GM21360 (cell line): ENCODE data around the gene OR6C76.
"Not testable (repeated sequence)": the region's sequence is repeated elsewhere in the genome, so short reads cannot be mapped to it uniquely, and the experiment has no call there.

Experiments used
- ATAC-seq: cut with Tn5 transposase; IDR thresholded peaks from one replicate; pipeline ENCODE4 v1.9.1; 2021; ENCODE audit warnings: mild to moderate bottlenecking, moderate library complexity; ENCODE audit not compliant: unreplicated experiment

Gene OR6C76

GRCh38 chr12:55425954-55426353, at the start of gene OR6C76:
TSS of gene OR6C76 (plus strand) at chr12:55426254. CDS start at chr12:55426254, 0 bp downstream.
- ATAC-seq, result no peak

GRCh38 chr12:55385891-55386290, 40.2 kb upstream of the OR6C76 start:
- ATAC-seq, result no peak

GRCh38 chr12:55392032-55392795, 33.8 kb upstream of the OR6C76 start:
- ATAC-seq, result no peak

GRCh38 chr12:55396326-55396725, 29.7 kb upstream of the OR6C76 start:
- no peak for ATAC-seq

- no peak for ATAC-seq
Measured at GRCh38 chr12:55400229-55400628, 25.8 kb upstream of the OR6C76 start, which contains the start of gene OR6C65. TSS of gene OR6C65 (plus strand) at chr12:55400529. CDS start at chr12:55400529, 0 bp downstream.

DNA sequence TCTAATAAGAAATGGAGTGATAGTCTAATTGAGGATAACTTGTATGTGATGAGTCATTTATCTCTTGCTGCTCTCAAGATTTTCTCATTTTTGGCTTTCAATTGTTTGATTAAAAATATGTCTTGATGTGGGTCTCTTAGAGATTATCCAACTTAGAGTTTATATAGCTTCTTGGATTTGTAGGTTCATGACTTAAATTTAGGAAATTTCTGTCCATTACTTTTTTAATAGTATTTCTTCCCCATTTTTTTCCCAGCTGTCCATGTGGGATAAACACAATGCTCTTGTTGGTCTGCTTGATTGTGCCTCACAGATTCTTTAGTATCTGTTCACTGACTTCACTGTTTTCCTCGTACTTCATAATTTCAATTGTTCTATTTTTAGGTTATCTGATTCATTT, 18.2 kb upstream of the OR6C76 start:
- ATAC-seq, result no peak

- not testable (repeated sequence) for ATAC-seq
Measured at GRCh38 chr12:55409133-55409532, 16.9 kb upstream of the OR6C76 start.

DNA sequence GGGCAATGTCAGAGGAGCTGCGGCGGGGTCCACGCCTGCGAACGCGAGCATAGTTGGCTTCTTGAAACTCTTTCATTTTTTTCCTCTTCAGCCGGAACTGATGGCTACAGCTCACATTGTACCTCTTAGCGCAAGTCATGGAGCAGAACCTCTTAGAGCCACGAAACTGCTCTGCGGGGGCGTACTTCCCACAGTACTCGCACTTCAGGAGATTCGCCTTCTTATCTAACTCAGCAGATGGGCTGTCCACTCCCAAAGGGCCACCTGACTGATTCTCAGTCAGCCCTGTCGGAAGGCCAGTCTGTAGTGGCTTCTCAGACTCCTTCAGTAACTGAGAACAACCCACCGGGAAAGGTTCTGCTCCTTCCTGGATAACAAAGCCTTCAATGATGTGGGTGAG, 13.9 kb upstream of the OR6C76 start:
- ATAC-seq, result not testable (repeated sequence)

GRCh38 chr12:55413498-55414388, 12.3 kb upstream of the OR6C76 start:
- not testable (repeated sequence) for ATAC-seq

- not testable (repeated sequence) for ATAC-seq
Measured at GRCh38 chr12:55414396-55414823, 11.6 kb upstream of the OR6C76 start.

DNA sequence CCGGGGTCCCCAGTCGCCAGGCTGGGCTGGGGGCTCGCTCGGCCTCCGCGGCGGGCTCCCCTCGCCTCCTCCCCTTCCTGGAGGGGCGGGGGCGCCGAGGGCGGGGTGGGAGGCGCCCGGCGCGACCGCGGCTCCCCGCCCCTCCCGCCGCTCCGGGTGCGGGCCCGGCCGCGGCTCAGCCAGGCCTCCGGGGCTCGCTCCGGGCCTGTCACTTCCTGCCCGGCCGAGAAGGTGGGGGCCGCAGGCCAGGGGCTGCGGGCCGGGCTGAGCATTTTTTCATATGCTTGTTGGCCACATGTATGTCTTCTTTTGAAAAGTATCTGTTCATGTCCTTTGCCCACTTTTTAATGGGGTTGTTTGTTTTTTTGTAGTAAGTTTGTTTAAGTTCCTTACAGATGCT, 11.2 kb upstream of the OR6C76 start:
- ATAC-seq, result not testable (repeated sequence)

DNA sequence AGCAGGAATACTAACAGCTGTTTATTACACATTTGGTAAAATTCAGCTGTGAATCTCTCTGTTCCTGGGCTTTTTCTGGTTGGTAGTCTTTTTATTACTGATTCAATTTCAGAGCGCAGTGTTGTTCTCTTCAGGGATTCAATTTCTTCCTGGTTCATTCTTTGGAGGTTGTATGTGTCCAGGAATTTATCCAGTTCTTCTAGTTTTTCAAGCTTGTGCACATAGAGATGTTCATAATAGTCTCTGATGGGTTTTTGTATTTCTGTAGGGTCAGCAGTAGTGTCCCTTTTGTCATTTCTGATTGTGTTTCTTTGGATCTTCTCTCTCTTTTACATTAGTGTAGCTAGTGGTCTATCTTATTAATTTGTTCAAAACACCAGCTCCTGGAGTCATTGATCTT, 9.1 kb upstream of the OR6C76 start:
- no peak for ATAC-seq

GRCh38 chr12:55420307-55420962, 5.6 kb upstream of the OR6C76 start:
- no peak for ATAC-seq

- ATAC-seq, result no peak
Measured at GRCh38 chr12:55428331-55429243, 2.5 kb downstream of the OR6C76 start.

DNA sequence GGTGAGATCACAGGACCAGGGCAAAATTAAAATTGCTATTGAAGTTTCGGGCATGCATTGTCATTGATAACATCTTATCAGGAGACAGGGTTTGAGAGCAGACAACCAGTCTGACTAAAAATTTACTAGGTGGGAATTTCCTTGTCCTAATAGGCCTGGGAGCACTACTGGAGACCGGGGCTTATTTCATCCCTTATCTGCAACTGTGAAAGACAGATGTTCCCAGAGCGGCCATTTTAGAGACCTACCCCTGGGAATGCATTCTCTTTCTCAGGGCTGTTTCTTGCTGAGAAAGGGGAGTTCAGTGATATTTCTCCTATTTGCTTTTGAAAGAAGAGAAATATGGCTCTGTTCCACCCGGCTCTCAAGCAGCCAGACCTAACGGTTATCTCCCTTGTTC, 15.2 kb downstream of the OR6C76 start:
- not testable (repeated sequence) for ATAC-seq

DNA sequence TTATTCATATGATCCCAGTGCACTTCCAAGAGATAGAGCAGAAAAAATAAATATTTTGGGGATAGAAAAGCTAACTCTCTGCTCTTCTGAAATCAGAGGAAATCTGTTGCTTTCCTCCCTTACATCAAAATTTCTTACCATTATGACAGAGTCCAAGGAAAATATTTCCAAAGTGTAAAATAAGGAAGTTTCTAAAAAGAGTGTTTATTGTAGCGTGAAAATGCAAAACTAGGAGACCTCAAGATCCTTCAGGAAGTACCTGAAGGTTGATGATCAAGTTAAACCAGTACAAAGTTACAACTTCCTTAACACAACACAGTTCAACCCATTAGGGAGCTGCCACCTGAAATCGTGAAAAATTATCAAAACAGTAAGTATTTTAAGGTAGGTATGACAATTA, 17.7 kb downstream of the OR6C76 start, which contains the start of gene OR6C2:
Gene OR6C2, plus strand, starts transcription at position 301 of the 400 bp plus-strand sequence. CDS start 8,138 bp downstream, outside the sequence.
- no peak for ATAC-seq

DNA sequence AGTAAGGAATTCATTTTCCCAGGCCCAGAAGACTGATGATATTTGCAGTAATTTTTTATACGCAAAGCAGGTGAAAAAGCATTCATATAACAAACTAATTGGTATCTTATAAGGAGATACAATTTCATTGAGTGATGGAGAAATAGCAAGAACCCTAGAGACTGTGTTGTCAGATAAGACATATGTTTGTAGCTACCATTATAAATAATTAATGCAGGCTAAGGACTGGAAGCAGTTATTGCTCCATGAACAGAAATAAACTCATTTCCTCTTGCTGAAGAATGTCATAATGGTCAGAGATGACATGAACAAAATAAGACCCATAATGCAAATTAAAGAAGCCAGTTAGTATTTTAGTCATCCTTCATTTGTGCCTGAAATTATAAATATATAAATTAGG, 19.3 kb downstream of the OR6C76 start:
- ATAC-seq, result no peak

DNA sequence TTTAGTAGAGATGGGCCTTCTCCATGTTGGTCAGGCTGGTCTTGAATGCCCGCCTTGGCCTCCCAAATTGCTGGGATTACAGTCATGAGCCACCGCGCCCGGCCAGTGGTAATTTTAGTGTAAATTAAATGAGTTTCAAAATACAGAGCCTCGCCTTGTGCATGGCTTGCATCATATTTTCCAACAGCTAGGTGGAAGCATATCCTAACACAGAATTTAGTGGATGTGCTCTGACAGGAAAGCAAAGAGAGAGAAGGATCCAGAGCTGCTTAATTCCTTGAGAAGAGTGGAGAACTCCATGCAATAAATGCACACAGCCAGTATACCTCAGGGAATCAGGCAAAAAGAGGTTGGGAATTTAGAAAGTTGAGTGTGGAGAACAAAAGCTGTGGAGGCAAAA, 20.3 kb downstream of the OR6C76 start:
- ATAC-seq, result no peak

DNA sequence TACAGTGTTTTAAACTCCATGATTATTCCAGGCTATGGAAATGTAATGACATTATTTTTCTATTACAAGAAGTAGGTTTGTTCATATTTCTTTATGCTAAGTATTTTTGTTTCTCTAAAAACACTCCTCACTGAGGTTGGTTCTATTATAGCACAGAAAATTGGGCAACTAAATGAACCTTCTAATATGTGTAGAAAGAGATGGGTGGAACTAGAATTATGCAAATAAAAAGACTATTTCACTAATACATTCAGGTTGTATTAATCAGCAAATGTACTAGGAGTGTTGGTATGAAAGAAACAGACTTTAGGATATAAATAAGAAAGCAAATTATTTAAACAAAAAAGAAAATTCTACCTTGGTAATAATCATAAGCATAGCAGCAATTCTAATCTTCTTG, 22.8 kb downstream of the OR6C76 start:
- no peak for ATAC-seq

- ATAC-seq, result not testable (repeated sequence)
Measured at GRCh38 chr12:55464926-55465325, 38.9 kb downstream of the OR6C76 start.
